ENCODE data around the gene DAZAP2. TPM values are rescaled to one million over a fixed set of nuclear protein-coding genes. Genes with fewer than 3 reads are reported as not detected.

Gene DAZAP2
- total RNA-seq, 1 donor from 2014 or later: 51.0 TPM

Other genes starting within 250 kb of the DAZAP2 start
- gene SLC11A2, start 212.4 kb upstream of the DAZAP2 start, total RNA-seq (ENCODE audit: insufficient read depth, low replicate concordance): 76.6 TPM
- gene LETMD1, start 190.5 kb upstream of the DAZAP2 start, total RNA-seq (ENCODE audit: insufficient read depth, low replicate concordance): 27.9 TPM
- 19.7 TPM for gene CSRNP2, start 155.2 kb upstream of the DAZAP2 start, total RNA-seq (ENCODE audit: insufficient read depth, low replicate concordance)
- 10.6 TPM for gene TFCP2, start 65.7 kb upstream of the DAZAP2 start, total RNA-seq (ENCODE audit: insufficient read depth, low replicate concordance)
- 7.2 TPM for gene POU6F1, start 20.8 kb upstream of the DAZAP2 start, total RNA-seq (ENCODE audit: insufficient read depth, low replicate concordance)
- gene SMAGP, start 31.6 kb downstream of the DAZAP2 start, total RNA-seq (ENCODE audit: insufficient read depth, low replicate concordance): 3.1 TPM
- 4.6 TPM for gene BIN2, start 85.3 kb downstream of the DAZAP2 start, total RNA-seq (ENCODE audit: insufficient read depth, low replicate concordance)
- gene CELA1, start 107.9 kb downstream of the DAZAP2 start, total RNA-seq (ENCODE audit: insufficient read depth, low replicate concordance): not detected
- gene GALNT6, start 152.6 kb downstream of the DAZAP2 start, total RNA-seq (ENCODE audit: insufficient read depth, low replicate concordance): 6.3 TPM
- gene SLC4A8, start 186.0 kb downstream of the DAZAP2 start, total RNA-seq (ENCODE audit: insufficient read depth, low replicate concordance): 2.6 TPM